GM12864 (cell line): Measurements from ENCODE around the gene TBC1D22B.
"Not testable (repeated sequence)": the region's sequence is repeated elsewhere in the genome, so short reads cannot be mapped to it uniquely, and the experiment has no call there.

ENCODE experiments used
- DNase-seq: peaks from one replicate; pipeline ENCODE4 v3.0.0-alpha.2; 2011; ENCODE audit warnings: low read depth
- H3K4me3 ChIP-seq: 2 replicates; pipeline ENCODE4 v1.5.1; 2011; ENCODE audit warnings: mild to moderate bottlenecking, low read depth, low read length, control low read depth
- CTCF ChIP-seq: IDR thresholded peaks from 2 replicates; pipeline ENCODE4 v1.5.1; 2011; ENCODE audit warnings: low read depth, mild to moderate bottlenecking, moderate library complexity, low read length, control low read depth, inconsistent platforms; ENCODE audit errors: missing control alignments

TBC1D22B gene

GRCh38 chr6:37321516-37322415 is 64.2 kb downstream of the TBC1D22B start:
- DNase-seq, result no peak
- no peak for TF ChIP-seq CTCF
- no peak overlapping the region for H3K4me3 ChIP-seq

GRCh38 chr6:37323580-37323979 is 66.0 kb downstream of the TBC1D22B start:
- no peak overlapping the region for H3K4me3 ChIP-seq
- TF ChIP-seq CTCF, result no peak
- DNase-seq, result no peak

- no peak for DNase-seq
- H3K4me3 ChIP-seq, result no peak overlapping the region
- no peak for TF ChIP-seq CTCF
These were observed 66.8 kb downstream of the TBC1D22B start for GRCh38 chr6:37324131-37325033.

- DNase-seq, result not testable (repeated sequence)
These were observed 72.8 kb downstream of the TBC1D22B start for GRCh38 chr6:37330345-37330744.

GRCh38 chr6:37331047-37331446 is 73.5 kb downstream of the TBC1D22B start:
- DNase-seq, result no peak
- H3K4me3 ChIP-seq, result no peak overlapping the region
- no peak for TF ChIP-seq CTCF

More at GRCh38 chr6:37330345-37330744, 72.8 kb downstream of the TBC1D22B start:
- H3K4me3 ChIP-seq, result not testable (repeated sequence)

GRCh38 chr6:37332894-37333293 is 75.3 kb downstream of the TBC1D22B start:
- DNase-seq, result no peak
- no peak for TF ChIP-seq CTCF
- H3K4me3 ChIP-seq, result no peak overlapping the region

GRCh38 chr6:37334047-37334446 is 76.5 kb downstream of the TBC1D22B start:
- no peak overlapping the region for H3K4me3 ChIP-seq
- no peak for DNase-seq
- TF ChIP-seq CTCF, result no peak

GRCh38 chr6:37338317-37338716 is 80.7 kb downstream of the TBC1D22B start:
- not testable (repeated sequence) for H3K4me3 ChIP-seq, DNase-seq
